SK-MEL-5 (cell line): ENCODE data around the gene SMC6. TPM values are rescaled to one million over a fixed set of nuclear protein-coding genes. Genes with fewer than 3 reads are reported as not detected.

Experiments used
- DNase-seq: peaks from one replicate; pipeline ENCODE4 v3.0.0-alpha.2; 2016; ENCODE audit warnings: low read depth, low spot score
- in situ Hi-C: cut with HindIII; loops from 2 replicates; pipeline ENCODE4 v1.10.0; 2016; ENCODE audit warnings: low sequenced_read_pairs, high pct_unique_total_duplicates, low pct_unique_long_range_greater_than_20kb
- total RNA-seq: library from RNA; depleted of rRNA; stranded (reverse); fragments of >200 nt; shearing (Covaris generic); gene quantifications from 2 replicates; pipeline ENCODE4 v1.2.3, GENCODE V29; 2014

The SMC6 gene
- total RNA-seq, 1 experiment from 2014 or later = 26.3 TPM

GRCh38 chr2:17638196-17638743, 115.3 kb downstream of the SMC6 start:
- in situ Hi-C loops = no loop called here
- no peak for DNase-seq

GRCh38 chr2:17637131-17637906, 116.3 kb downstream of the SMC6 start:
- in situ Hi-C loops = no loop called here
- DNase-seq = no peak

- in situ Hi-C loops = no loop called here
- DNase-seq = no peak
These were observed 117.4 kb downstream of the SMC6 start for GRCh38 chr2:17636257-17636656.

- DNase-seq = no peak
- in situ Hi-C loops = no loop called here
These were observed 118.6 kb downstream of the SMC6 start for GRCh38 chr2:17634997-17635396.

GRCh38 chr2:17630089-17630488, 123.5 kb downstream of the SMC6 start:
- in situ Hi-C loops = no loop called here
- DNase-seq = no peak

GRCh38 chr2:17628349-17629261, 125.0 kb downstream of the SMC6 start:
- in situ Hi-C loops = no loop called here
- no peak for DNase-seq

- no peak for DNase-seq
- in situ Hi-C loops = no loop called here
These were observed 126.2 kb downstream of the SMC6 start for GRCh38 chr2:17627434-17627833.

- in situ Hi-C loops = no loop called here
These were observed 126.6 kb downstream of the SMC6 start for GRCh38 chr2:17626986-17627385.

GRCh38 chr2:17625446-17625845, 128.2 kb downstream of the SMC6 start:
- in situ Hi-C loops = no loop called here
- no peak for DNase-seq

More at GRCh38 chr2:17626986-17627385, 126.6 kb downstream of the SMC6 start:
- no peak for DNase-seq

- no peak for DNase-seq
- in situ Hi-C loops = no loop called here
These were observed 131.8 kb downstream of the SMC6 start for GRCh38 chr2:17621781-17622180.

- in situ Hi-C loops = no loop called here
- no peak for DNase-seq
These were observed 132.8 kb downstream of the SMC6 start for GRCh38 chr2:17620841-17621240.

- in situ Hi-C loops = no loop called here
- no peak for DNase-seq
These were observed 133.3 kb downstream of the SMC6 start for GRCh38 chr2:17620280-17620679.

GRCh38 chr2:17617955-17618354, 135.7 kb downstream of the SMC6 start:
- DNase-seq = no peak
- in situ Hi-C loops = no loop called here

GRCh38 chr2:17617516-17617915, 136.1 kb downstream of the SMC6 start:
- in situ Hi-C loops = no loop called here
- no peak for DNase-seq

- no peak for DNase-seq
- in situ Hi-C loops = no loop called here
These were observed 137.2 kb downstream of the SMC6 start for GRCh38 chr2:17616405-17616804.

- no peak for DNase-seq
- in situ Hi-C loops = no loop called here
These were observed 137.8 kb downstream of the SMC6 start for GRCh38 chr2:17615728-17616351.

- in situ Hi-C loops = no loop called here
- DNase-seq = no peak
These were observed 138.5 kb downstream of the SMC6 start for GRCh38 chr2:17615147-17615546.
